GM12875 (cell line): ENCODE results near the gene TARBP2.

Source experiments
- H3K4me3 ChIP-seq: one replicate; pipeline ENCODE4 v1.5.1; 2011; ENCODE audit warnings: low read depth, low read length, control low read depth
- TF ChIP-seq, protein P1 (sequence below): IDR thresholded peaks from 2 replicates; pipeline ENCODE4 v1.5.1; 2011; ENCODE audit warnings: low read depth, mild to moderate bottlenecking, control low read depth, inconsistent platforms, low read length, moderate library complexity, borderline replicate concordance; ENCODE audit not compliant: insufficient read depth

Gene TARBP2

DNA sequence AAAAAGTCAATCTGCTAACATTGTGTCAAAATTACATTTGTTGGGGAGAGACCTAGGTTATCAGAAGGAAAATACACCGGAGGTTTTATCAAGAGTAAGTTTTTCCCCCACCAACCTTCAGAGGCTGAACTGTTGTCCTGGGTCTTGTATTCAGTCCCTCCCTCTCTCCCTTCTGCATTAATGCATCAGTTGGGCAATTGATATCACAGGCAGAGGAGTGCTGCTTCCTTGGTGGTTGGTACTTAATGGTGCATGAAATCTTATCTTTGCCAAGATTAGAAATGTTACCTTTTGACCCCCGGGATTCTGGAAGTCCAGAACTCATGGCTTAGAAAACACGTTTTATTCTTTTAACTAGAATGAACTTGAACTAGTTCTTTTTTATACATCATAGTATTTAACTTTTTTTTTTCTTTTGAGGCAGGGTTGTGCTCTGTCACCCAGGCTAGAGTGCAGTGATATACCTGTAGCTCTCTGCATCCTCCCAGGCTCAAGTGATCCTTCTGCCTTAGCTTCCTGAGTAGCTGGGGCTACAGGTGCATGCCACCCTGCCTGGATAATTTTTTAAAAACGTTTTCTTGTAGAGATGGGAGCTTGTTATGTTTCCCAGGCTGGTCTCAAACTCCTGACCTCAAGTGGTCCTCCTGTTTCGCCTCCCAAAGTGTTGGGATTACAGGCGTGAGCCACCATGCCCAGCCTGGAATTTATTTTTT is 44.3 kb upstream of the TARBP2 start:
- TF ChIP-seq, protein P1, sequence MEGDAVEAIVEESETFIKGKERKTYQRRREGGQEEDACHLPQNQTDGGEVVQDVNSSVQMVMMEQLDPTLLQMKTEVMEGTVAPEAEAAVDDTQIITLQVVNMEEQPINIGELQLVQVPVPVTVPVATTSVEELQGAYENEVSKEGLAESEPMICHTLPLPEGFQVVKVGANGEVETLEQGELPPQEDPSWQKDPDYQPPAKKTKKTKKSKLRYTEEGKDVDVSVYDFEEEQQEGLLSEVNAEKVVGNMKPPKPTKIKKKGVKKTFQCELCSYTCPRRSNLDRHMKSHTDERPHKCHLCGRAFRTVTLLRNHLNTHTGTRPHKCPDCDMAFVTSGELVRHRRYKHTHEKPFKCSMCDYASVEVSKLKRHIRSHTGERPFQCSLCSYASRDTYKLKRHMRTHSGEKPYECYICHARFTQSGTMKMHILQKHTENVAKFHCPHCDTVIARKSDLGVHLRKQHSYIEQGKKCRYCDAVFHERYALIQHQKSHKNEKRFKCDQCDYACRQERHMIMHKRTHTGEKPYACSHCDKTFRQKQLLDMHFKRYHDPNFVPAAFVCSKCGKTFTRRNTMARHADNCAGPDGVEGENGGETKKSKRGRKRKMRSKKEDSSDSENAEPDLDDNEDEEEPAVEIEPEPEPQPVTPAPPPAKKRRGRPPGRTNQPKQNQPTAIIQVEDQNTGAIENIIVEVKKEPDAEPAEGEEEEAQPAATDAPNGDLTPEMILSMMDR, result no peak
- no peak overlapping the region for H3K4me3 ChIP-seq

DNA sequence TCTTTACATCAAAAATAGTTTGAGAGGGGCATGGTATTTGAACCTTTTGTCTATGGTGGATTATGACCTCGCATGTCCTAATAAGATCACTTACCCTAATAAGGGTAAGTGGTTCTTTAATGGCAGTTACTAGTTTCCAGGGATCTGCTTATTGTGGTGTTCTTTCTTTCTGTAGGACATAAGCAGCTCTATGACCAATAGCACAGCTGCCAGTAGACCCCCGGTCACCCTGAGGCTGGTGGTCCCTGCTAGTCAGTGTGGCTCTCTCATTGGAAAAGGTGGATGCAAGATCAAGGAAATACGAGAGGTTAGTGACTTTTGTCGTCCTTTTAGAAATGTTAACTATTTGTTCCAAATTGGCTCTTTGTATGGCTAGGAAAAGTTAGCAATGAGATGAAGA is 42.0 kb upstream of the TARBP2 start:
- TF ChIP-seq, protein P1, result no peak

DNA sequence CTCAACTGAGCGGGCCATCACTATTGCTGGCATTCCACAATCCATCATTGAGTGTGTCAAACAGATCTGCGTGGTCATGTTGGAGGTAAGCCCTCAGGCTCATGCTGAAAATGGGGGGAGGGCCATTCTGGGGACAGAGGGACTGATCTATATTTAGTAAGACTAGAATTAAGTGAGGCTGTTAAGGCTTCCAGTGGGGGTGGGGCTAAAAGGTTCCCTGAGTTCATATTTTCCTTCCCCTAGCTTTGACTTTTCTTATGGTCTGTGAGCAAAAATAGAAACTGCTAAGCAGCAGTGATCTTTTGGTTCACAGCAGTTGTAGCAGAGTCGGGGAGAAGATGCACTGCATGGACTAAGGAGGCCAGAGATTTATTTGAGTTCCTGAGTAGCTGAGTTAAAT is 40.0 kb upstream of the TARBP2 start:
- no peak overlapping the region for H3K4me3 ChIP-seq
- TF ChIP-seq, protein P1, result no peak

More for the DNA sequence above, 42.0 kb upstream of the TARBP2 start:
- no peak overlapping the region for H3K4me3 ChIP-seq

DNA sequence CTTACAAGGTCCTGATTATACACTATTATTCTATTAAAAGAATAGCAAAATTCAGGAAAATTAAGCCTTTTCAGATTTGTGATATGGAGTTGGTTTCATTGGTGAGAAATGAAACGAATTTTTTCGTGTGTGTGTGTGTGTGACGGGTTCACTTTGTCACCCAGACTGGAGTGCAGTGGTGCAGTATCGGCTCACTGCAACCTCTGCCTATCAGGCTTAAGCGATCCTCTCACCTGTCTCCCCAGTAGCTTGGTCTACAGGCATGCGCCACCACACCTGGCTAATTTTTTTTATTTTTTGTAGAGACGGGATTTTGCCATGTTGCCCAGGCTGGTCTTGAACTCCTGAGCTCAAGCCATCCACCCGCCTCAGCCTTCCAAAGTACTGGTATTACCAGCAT is 39.5 kb upstream of the TARBP2 start:
- no peak overlapping the region for H3K4me3 ChIP-seq
- TF ChIP-seq, protein P1, result no peak

DNA sequence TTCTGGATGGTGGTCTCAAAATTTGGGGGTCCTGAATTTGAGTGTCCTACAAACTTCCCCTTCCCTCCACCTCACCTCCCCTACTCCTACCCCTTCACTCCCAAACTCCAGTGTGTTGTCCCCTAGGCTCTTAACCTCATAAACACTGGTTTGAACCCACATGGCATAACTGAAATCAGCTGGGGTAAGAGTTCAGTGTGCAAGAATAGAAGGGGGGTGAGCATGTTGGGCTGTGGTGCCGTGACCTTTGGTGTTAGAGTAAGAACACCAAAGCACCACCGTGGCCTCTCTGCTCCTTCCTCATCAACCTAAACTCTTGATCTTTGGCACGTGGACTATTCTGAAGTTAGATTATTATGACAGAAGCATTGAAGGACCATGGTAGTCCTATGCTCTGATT is 38.1 kb upstream of the TARBP2 start:
- TF ChIP-seq, protein P1, result no peak
- no peak overlapping the region for H3K4me3 ChIP-seq

DNA sequence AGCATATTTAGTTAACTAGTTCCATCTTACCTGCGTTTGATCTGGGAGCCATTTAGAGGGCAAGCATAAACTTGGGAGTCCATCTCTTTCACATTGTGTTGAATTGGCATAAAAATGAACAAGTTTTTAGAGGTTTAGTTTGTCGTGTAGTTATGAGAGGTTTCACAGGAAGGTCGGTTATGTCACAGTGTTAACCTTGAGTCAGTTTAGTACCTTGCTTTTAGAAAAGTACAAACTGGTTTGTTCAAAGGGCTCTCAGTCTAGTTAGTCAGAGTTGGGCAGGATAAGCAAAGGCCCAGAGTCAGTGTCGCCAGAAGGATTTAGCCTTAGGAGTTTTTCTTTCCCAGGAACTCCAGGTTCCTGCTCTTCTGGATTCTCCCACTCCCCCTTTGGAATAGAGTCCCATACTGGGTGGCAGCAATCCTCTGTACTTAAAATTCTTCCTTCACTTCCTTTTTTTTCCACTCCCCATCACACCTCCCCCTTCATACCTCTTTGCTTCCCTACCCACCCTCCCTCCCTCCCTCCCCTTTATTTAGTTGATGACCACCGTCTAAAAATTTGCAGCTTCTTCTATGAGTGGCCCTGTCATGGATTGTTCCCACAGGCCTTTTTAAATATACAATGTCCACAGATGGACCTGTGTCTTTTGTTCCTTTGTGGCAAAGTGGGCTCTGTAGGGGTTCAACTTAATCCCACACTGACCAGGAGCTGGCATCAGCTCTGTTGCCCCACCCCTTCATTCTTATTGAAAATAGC is 37.1 kb upstream of the TARBP2 start:
- H3K4me3 ChIP-seq, result no peak overlapping the region
- TF ChIP-seq, protein P1, result no peak
